ENCODE results near the gene CRTAC1.

The CRTAC1 gene

GRCh38 chr10:97888134-97888533 is 142.3 kb downstream of the CRTAC1 start:
- no peak for DNase-seq (ENCODE audit: extremely low read depth, low read depth)
- TF ChIP-seq CTCF (IDR thresholded peaks at IDR 0.05; ENCODE audit: low read depth, low read length, missing control alignments): no peak
- H3K4me3 ChIP-seq (replicated peaks; ENCODE audit: low read depth, low read length): no peak overlapping the region

DNA sequence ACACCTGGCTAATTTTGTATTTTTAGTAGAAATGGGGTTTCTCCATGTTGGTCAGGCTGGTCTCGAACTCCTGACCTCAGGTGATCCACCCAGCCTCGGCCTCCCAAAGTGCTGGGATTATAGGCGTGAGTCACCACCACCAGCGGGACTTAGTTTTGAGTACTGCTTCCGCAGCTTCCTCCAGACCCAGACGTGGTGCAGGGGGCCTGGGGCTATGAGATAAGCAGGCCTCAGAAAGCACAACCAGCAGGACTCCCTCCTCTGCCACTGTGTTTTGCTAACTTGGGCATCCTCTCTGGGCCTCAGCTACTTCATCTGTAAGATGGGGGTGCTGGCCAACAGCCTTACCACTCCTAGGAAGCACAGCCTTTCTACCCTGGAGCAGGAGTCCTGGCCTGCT is 143.0 kb downstream of the CRTAC1 start:
- no peak overlapping the region for H3K4me3 ChIP-seq (replicated peaks; ENCODE audit: low read depth, low read length)
- DNase-seq (ENCODE audit: extremely low read depth, low read depth): no peak
- no peak for TF ChIP-seq CTCF (IDR thresholded peaks at IDR 0.05; ENCODE audit: low read depth, low read length, missing control alignments)

- TF ChIP-seq CTCF (IDR thresholded peaks at IDR 0.05; ENCODE audit: low read depth, low read length, missing control alignments): no peak
- DNase-seq (ENCODE audit: extremely low read depth, low read depth): no peak
- H3K4me3 ChIP-seq (replicated peaks; ENCODE audit: low read depth, low read length): no peak overlapping the region
Measured at GRCh38 chr10:97886286-97886685, 144.1 kb downstream of the CRTAC1 start.

- no peak for DNase-seq (ENCODE audit: extremely low read depth, low read depth)
- H3K4me3 ChIP-seq (replicated peaks; ENCODE audit: low read depth, low read length): no peak overlapping the region
- no peak for TF ChIP-seq CTCF (IDR thresholded peaks at IDR 0.05; ENCODE audit: low read depth, low read length, missing control alignments)
Measured at GRCh38 chr10:97883092-97883485, 147.3 kb downstream of the CRTAC1 start.

- no peak for DNase-seq (ENCODE audit: extremely low read depth, low read depth)
Measured at GRCh38 chr10:97882142-97883091, 148.0 kb downstream of the CRTAC1 start.

GRCh38 chr10:97880109-97880508 is 150.3 kb downstream of the CRTAC1 start:
- no peak for DNase-seq (ENCODE audit: extremely low read depth, low read depth)
- no peak for TF ChIP-seq CTCF (IDR thresholded peaks at IDR 0.05; ENCODE audit: low read depth, low read length, missing control alignments)

More at GRCh38 chr10:97882142-97883091, 148.0 kb downstream of the CRTAC1 start:
- no peak for TF ChIP-seq CTCF (IDR thresholded peaks at IDR 0.05; ENCODE audit: low read depth, low read length, missing control alignments)
- H3K4me3 ChIP-seq (replicated peaks; ENCODE audit: low read depth, low read length): no peak overlapping the region

More at GRCh38 chr10:97880109-97880508, 150.3 kb downstream of the CRTAC1 start:
- H3K4me3 ChIP-seq (replicated peaks; ENCODE audit: low read depth, low read length): no peak overlapping the region

All from HFF-Myc (cell line).